Retina (tissue), 1 donor: ENCODE measurements around the gene ZNF331.

Experiments
- DNase-seq: peaks from one replicate; pipeline ENCODE4 v3.0.0-alpha.2; 2016

The ZNF331 gene

DNA sequence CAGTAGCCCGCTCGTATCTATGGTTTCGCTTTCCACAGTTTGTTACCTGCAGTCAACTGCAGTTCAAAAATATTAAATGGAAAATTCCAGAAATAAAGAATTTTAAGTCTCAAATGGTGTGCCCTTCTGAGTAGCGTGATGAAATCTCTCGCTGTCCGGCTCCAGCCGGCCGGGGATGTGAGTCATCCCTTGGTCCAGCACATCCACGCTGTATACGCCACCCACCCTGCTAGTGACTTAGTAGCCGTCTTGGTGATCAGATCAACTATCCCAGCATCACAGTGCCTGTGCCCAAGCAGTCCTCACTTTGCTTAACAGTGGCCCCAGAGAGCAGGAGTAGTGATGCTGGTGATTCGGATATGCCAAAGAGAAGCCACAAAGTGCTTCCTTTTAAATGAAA lies 40.0 kb downstream of the ZNF331 start:
- DNase-seq, result no peak

DNA sequence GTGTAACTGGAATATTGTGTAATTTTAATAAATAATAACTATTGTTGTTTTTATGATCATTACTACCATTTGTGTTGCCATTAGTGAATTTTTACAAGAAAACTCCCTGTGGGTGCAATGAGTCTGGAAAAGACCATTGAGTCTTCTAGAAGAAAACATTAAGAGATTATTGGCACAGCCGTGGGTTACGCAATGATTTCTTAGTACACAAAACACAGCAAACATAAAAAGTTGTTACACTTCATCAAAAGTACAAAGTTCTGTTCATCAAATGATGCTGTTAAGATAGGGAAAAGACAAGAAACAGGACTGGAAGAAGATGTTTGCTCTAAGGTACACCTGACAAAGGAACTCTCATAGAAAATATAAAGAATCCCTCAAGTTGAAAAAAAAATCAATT lies 41.6 kb downstream of the ZNF331 start:
- no peak for DNase-seq

DNA sequence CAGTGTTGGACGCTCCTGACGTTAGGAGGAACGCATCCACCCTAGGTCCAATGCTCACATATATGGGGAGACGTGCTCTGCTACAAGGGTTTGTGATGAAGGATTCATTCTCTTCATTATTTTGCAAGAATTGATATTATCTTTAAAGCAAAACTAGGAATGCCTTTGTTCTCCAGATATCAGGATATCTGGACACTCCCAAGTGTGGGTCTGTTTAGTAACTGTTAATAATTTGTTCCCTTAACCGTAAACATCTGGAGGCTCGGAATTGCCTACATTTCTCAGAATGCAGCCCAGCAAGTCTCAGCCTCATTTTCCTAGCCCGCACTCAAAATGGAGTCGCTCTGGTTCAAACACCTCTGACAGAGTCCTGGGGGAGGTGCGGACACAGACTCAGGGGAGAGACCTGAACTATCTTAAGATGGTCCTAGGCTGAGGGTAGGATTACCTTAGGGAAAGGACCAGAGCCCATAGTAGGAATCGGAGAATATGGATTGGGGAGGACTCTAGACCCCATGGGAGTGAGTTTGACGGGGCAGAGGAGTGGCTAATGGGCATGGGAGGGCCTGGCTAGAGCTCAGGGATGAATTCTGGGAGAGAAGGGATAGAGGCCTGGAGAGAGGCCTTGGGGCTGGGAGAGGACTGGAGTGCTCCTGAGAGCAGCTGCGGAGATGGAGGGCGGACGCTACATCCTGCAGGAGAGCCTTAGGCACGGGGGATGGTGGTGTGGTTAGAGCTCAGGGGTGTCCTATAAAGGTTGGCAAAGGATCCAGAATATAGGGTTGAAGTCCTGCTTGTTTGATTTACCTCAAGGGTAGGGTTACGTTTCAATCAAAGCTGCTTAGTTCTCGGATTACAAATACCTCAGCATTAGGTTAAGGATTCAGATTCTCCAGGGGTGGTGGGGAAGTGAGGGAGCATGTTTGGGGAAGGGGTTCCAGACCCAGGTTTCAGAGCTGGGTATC lies 43.2 kb downstream of the ZNF331 start:
- DNase-seq, result no peak

DNA sequence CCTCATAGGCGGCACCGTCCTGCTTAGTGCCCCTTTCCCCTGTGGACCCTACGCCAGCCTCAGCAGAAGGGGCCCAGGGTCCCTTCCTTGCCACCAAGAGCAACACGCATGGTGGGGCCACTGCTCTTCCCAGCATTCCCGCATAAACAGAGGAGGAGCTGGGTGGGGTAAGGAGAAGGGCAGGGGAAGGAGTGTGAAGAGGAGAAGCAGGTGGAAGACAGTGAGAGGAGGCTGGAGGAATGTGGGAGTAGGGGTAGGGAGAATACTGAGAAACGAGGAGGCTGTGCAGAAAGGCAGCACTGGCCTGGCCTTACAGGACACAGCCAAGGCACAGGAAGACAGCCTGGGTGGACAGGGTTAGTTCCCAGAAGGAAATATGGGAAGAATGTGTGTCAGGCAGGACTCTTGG lies 43.9 kb downstream of the ZNF331 start:
- no peak for DNase-seq

DNA sequence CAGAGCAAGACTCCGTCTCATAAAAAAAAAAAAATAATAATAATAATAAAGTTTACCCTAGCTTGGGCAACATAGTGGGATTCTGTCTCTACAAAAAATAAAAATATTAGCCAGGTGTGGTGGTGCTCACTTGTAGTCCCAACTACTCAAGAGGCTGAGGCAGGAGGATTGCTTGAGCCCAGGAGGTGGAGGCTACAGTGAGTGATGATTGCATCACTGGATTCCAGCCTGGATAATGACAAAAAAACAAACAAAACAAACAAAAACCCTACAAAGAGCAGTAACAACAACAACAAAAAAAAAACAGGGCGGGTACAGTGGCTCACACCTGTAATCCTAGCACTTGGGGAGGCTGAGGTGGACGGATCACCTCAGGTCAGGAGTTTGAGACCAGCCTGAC lies 45.2 kb downstream of the ZNF331 start:
- no peak for DNase-seq

DNA sequence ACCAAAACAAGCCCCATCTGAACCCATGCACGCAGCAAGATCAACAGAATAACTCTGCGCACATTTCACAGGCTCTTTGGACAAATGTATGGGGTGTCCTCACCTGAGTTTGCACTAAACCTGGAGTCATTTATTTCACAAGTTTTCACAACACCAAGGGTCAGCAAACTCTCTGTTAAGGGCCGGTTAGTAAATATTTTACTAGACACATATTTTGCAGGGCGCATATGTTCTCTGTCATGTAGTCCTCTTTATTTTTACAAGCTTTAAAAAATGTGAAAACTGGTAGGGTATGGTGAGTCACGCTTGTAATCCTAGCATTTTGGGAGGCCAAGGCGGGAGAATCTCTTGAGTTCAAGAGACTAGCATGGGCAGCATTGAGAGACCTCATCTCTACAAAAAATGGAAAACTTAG lies 48.3 kb downstream of the ZNF331 start:
- DNase-seq, result no peak

DNA sequence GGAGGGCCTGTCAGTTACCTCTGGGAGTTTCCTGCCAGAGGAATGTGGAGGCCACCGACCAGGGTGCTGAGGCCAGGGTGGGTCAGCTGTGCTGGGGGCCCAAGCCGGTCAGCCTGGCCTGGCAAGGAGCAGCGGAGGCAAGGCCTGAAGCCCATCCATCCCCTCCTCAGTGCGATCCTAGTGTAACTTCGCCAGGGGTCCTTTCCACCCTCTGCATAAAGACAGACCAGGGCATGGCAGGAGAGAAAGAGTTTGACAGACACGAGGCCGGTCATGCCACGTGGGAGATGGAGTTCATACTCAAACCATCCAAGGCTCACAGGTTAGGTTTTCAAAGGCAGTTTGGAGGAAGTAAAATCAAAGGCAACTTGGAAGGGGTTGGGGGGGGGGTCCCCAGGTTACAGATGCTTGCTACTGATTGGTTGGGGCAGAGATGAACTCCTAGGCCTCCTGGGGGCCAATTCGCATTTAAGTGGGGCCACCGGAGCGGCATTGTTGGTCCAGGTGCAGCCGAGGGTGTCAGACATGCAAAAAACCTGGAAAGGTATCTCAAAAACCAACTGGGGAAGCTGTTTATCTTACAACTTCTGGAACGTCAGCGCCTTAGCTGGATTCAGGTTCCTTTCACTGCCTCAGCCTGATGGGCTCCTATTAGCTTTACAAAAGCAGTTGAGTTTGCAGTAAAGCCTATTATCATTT lies 57.0 kb downstream of the ZNF331 start:
- DNase-seq, result no peak

DNA sequence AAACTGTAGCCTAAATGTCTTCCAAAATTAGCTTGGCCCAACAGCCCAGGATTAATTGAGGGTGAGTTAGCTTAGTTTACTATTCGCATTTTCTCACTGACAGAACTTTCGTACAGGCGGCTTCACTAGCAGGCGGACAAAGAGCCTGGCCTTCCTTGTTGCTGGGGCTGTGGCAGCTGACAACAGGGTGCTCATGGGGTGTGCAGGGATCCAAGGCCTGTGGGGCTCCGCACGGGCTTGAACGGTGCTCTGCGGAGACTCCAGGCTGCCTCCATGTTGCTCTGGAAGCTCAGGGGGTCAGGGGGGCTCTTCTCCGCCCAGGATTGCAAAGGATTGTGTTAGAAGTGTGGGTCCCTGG lies 57.5 kb downstream of the ZNF331 start:
- DNase-seq, result no peak

DNA sequence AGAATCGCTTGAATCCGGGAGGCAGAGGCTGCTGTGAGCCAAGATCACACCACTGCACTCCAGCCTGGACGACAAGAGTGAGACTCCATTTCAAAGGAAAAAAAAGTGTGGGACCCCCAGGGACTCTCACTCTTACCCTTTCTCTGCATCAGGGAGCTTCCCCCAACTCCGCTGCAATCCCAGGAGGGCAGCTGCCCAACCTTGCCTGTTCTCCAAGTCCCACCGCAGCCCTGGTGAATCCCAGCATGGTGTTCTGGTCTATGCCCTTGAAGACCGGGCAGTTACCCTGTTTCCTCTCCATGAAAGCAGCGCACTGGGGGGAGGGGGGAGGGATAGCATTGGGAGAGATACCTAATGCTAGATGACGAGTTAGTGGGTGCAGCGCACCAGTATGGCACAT lies 58.1 kb downstream of the ZNF331 start:
- DNase-seq, result no peak

DNA sequence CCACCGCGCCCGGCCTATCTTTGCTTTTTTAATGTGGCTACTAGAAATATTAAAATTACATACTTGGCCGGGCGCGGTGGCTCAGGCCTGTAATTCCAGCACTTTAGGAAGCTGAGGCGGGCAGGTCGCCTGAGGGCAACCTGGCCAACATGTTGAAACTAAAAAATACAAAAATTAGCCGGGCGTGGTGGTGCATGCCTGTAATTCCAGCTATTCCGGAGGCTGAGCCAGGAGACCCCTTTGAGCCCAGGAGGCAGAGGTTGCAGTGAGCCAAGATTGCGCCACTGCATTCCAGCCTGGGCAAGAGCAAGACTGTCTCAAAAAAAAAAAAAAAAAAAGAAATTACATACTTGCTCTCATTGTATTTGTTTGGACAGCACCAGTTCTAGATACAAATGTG lies 59.1 kb downstream of the ZNF331 start:
- DNase-seq, result no peak

DNA sequence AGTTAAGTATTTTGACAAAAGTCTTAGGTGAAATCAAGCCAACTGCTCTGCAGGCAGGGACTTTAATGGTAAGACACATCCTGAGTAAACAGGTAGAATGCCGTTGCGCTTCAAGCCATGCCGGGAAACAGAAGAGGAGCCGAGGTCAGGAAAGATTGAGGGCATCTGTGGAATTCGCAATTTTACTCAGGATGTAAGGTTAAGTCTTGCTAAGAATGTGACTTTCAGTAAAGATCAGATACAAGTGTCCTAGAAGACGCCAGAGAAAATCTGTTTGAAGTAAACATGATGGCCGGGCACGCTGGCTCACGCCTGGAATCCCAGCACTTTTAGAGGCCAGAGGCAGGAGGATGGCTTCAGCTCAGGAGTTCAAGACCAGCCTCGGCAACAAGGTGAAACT lies 60.4 kb downstream of the ZNF331 start:
- no peak for DNase-seq

DNA sequence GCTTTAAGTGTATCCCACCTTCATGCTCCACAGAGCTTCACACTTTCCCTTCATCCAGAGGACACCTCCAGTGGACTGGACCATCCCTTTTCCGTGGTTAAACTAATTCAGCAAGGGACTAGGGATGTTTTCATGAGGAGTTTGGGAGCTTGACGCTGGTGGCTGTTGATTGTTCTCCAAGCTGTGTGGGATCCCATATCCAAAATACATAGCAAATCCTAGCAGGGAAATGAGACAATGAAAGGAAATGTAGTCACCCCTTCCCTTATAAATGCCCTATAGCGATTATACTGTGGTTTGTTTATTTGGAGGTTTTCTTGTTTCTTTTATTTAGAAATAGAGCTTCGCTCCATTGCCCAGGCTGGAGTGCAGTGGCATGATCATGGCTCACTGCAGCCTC lies 62.3 kb downstream of the ZNF331 start:
- DNase-seq, result no peak

DNA sequence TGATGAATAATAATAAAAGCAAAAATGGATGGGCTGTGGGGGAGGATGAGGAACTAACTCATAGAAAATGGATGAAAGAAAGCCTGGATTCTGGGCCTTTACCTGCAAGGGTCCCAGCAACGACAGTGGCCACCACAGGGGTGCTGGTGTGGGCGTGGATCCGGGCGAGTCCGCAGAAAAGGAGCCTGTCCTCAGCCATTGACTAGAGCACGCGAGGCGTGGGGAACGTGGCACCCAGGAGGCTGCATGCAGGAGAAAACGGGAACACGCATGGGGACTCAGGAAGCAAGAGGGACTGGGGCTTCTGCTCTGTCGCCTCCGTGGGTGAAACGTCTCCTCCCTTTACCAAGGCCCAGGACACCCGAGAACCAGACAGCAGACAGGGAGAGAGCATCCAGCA lies 68.1 kb downstream of the ZNF331 start:
- no peak for DNase-seq

DNA sequence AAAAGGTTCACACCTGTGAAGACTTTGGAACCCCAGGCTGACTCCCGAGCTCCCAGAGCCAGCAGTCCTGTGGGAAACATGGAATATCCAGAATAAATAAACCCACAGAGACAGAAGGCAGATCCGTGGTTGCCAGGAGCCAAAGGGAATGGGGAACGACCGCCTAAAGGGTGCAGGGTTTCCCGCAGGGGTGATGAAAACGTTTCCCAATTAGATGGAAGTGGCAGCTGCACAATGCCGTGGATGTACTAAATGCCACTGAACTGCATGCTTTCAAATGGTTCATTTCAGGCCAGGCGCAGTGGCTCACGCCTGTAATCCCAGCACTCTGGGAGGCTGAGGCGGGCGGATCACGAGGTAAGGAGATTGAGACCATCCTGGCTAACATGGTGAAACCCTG lies 70.4 kb downstream of the ZNF331 start:
- no peak for DNase-seq

DNA sequence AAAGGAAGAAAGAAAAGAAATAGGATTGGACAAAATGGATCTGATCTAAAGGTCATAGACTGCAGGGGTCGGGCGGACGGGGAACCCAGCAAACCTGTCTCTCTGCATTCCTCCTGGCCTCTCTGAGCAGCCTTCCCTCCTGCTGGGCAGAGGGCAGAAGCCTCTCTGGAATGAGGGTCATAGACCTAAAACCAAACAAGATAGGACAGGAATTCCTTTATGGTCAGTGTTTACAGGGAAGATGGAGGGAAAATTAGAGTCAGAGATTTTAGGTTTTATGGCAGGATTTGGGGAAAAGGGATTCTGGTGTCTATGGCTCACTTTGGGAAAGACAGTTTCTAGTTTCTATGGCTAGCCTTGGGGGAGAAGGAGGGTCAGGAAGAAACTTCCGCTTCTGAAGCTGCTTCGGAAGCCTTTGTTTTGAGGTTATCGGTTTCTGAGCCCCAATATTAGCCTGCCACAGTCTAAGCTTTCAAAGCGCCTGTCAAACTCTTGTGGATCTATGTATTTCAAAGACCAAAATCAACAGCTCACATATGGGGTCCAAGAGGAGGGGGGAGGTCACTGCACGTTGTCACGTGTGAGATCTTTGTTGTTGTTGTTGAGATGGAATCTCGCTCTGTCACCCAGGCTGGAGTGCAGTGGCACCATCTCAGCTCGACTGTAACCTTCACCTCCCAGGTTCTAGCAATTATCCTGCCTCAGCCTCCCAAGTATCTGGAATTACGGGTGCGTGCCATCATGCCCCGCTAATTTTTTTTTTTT lies 75.0 kb downstream of the ZNF331 start:
- no peak for DNase-seq

DNA sequence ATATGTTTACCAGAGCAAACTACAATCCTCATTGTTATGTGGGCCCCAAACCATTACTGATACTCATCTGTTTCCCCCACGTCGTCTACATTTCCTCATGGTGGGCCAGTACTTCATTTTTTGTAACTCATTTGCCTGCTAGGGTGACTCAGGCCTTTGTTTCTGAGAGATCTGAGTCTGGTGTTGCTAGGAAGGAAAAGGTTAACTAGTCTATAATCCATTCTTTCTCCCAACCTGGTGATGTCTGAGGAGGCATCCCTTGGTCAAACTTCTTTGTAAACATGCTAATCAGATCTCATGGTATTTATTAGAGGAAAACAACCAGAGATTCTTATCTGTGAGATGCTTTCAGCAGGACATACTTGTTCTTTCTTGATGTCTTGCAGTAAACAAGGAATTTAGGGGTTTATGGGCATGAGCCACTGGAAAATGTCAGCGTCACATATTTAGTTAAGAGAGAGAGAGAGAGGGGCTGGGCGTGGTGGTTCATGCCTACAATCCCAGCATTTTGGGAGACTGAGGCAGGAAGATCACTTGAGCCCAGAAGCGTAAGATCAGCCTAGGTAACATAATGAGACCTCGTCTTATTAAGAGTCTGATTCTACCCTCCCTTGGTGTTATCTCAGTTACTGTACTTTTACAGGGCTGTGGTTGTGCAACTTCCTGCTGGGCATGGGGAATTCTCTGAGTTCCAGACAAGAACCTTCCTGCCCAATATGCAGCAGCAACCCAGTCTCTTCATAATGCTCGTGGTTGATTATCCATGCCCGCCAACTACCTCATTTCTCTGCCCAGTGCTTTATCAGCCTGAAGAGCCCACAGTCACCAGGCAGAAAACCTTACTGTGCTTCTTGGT lies 84.2 kb downstream of the ZNF331 start:
- DNase-seq, result no peak

DNA sequence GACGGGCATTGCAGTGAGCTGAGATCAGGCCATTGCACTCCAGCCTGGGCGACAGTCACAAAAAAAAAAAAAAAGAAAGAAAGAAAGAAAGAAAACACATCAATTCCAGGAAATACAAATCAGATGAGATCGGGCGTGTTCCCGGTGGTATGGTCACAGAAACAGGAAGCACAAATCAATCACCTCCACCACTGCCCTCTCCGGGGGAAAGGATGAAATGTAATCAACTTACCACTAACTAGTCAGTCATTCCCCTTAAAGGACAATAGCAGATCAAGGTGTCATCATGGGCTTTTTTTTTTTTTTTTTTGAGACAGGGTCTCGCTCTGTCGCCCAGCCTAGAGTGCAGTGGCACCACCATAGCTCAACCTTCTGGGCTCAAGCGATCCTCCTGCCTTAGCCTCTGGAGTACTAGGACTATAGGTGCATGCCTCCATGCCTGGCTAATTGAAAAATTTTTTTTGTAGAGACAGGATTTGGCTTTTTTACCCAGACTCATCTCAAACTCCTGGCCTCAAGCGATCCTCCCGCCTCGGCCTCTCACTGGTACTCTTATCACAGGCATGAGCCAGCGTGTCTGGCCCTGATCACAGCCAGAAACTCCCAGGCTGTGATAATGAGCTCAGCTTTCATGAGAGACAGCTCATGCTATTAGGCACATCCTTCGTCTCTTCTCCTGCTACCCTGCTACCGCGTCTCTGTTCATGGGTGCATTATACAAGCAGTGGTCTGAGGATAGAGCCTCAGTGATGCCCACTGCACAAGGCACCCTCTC lies 87.0 kb downstream of the ZNF331 start:
- DNase-seq, result no peak

DNA sequence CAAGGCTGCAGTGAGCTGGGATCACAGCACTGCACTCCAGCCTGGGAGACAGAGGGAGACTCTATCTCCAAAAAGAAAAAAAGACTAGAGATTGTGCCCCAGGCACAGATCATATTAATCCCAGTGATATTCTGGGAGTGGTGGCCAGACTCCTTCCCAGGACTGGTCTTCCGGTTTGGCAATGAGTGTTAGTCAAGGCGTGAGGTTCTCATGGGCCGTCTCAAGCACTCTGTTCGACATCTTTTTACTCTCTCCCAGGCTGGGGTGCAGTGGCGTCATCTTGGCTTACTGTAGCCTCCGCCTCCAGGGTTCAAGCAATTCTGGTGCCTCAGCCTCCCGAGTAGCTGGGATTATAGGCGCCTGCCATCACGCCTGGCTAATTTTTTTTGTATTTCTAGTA lies 88.5 kb downstream of the ZNF331 start:
- DNase-seq, result no peak

DNA sequence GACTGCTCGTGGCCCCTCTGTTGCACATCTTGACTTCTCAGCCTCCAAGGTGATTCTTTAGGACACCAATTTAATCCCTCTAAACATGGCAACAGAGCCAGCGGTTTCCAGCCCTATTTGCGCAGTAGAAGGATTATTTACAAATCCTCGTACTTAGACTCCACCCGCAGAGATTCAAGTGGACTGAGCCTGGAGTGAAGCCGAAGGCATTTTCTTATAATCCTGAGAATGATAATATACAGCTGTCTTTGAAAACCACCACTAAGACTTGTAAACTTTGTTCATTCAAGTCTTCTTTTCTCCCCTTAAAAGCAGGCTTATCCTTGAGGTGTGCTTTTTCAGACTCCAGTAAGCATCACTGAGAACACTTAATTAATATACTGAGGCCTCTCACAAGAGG lies 89.0 kb downstream of the ZNF331 start:
- DNase-seq, result no peak
